HG03575 (cell line): ENCODE results near the gene VKORC1L1.
A peak's percentile ranks its signal among the peaks of the same experiment; 100 is the strongest.
"Not testable (repeated sequence)": the region's sequence is repeated elsewhere in the genome, so short reads cannot be mapped to it uniquely, and the experiment has no call there.

Source experiments
- ATAC-seq: cut with Tn5 transposase; IDR thresholded peaks from one replicate; pipeline ENCODE4 v1.9.1; 2021; ENCODE audit not compliant: unreplicated experiment, insufficient number of reproducible peaks, low FRiP score; ENCODE audit errors: extremely low read depth

VKORC1L1 gene

DNA sequence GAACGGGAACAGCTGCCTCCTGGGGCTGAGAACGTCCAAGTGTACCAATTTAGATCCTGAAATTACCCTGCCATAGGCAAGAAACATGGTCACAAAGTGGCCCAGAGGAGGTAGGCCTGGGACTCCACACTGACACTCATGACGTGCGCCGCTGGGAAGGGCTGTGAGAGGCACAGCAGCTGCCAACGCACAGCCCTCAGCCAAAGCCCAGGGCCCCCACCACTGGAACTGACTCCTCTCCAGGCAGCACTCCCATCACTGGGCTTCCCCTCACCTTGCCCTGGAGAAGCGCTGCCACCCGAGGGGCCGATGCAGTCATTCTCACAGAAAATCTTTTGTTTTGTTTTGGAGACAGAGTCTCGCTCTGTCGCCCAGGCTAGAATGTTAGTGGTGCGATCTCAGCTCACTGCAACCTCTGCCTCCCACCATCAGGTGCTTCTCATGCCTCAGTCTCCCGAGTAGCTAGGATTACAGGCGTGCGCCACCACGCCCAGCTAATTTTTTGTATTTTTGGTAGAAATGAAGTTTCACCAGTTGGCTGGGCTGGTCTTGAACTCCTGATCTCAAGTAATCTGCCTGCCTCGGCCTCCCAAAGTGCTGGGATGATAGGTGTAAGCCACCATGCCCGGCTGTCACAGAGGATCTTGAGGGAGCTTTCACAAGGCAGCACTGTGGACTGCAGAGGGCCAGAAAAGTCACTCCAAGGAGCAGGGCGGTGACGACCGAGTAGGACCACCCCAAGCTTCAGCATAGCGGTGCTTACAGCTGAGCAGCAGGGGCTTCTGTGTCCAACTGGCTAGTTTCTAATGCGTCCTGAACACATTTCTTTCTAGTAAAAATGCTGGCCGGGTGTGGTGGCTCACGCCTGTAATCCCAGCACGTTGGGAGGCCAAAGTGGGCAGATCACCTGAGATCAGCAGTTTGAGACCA lies 95.6 kb downstream of the VKORC1L1 start:
- no peak for ATAC-seq

GRCh38 chr7:65971021-65971420 lies 98.1 kb downstream of the VKORC1L1 start:
- ATAC-seq, result no peak

DNA sequence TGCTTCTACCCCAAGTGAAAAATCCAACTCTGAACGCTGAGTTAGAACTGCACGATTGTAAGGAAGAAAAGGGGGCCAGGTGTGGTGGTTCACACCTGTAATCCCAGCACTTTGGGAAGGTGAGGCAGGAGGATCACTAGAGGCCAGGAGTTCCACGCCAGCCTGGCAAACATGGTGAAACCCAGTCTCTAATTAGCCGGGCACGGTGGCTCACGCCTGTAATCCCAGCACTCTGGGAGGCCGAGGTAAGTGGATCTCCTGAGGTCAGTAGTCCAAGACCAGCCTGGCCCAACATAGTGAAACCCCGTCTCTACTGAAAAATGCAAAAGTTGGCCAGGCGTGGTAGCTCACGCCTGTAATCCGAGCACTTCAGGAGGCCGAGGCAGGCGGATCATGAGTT lies 100.1 kb downstream of the VKORC1L1 start:
- no peak for ATAC-seq

GRCh38 chr7:65974191-65974801 lies 101.4 kb downstream of the VKORC1L1 start:
- ATAC-seq, result no peak

- no peak for ATAC-seq
Measured at GRCh38 chr7:65974876-65975275, 102.0 kb downstream of the VKORC1L1 start.

- no peak for ATAC-seq
Measured at GRCh38 chr7:65975814-65976445, 103.1 kb downstream of the VKORC1L1 start.

DNA sequence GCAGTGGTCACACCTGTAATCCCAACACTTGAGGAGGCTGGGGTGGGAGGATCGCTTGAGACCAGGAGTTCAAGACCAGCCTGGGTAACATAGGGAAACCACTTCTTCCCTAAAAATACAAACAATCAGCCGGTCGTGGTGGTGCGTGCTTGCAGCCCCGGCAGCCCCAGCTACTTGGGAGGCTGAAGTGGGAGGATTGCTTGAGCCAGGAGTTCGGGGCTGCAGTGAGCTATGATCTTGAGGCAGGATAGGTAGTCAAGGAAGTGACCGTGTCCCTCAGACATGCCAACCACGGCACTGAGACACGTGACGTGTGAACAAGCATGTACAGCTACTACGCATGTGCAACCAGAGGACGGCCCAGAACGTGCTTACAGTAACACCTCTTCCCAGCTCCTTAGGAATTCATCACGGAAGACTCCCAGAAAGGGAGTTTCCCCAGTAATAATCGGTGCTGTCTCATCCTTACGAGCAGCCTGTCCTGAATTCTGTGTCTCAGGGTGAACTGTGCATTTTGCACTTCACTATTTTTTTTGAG lies 103.9 kb downstream of the VKORC1L1 start:
- ATAC-seq, result no peak

DNA sequence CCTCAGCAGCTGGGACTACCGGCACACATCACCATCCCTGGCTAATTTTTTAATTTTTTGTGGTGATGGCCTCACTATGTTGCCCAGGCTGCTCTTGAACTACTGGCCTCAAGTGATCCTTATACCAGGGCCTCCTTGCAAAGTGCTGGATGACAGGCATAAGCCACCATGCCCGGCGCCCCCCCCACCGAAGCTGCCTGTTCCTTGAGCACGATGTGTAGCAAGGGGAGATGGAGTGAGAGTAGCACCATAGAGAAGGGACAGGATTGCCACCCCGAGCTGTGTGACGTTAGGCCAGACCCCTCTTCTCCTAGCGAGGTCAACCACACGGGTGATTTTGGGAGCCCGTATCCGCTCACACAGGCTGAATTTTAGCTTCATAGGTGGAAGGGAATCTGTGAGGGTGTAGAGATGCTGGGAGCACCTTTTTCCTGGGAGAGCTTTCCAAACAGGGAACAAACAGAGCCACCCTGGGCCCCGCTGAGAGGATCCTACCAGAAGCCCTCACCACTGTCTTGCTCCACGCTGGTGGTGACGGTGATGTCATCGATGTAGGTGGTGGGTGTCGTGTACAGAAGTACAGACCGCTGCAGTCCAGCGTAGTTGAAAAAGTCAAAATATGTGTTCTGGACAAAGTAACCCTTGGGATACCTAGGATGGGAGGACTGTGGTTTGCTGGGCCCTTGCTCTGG lies 106.2 kb downstream of the VKORC1L1 start:
- no peak for ATAC-seq

- no peak for ATAC-seq
Measured at GRCh38 chr7:65979583-65980477, 107.0 kb downstream of the VKORC1L1 start.

DNA sequence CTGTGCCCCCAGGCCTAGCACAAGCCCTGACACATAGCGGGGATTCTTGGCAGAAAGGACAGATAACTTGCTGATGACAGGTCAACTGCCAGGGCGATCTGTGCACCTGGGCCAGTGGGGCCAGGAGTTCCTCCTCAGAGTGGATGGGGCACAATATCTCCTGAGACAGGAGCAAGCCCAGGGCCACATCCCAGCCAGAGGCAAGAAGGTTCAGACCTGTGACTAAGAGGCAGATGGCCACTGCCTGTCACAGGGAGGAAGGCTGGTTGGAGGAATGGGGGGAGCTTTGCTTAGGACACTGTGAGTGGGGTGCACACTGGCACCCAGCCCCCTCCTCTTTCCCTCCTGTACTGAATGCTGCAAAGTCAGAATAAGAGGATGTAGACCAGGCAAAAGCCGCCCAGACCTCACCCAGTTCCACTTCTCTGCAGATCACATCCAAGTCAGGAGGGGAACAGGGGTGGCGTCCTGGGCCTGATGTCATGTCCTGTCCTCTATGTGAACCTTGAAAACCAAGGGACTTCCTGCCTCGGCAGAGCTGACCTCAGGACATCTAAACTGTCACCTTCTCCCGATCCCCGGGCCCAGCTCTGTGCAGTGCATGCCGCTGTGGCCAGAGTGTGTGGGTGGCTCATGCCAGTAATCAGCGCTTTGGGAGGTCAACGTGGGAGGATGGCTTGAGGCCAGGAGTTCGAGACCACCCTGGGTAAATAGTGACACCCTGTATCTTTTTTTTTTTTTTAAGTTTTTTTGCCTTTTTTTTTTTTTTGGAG lies 107.8 kb downstream of the VKORC1L1 start:
- ATAC-seq, result peak; percentile 81

DNA sequence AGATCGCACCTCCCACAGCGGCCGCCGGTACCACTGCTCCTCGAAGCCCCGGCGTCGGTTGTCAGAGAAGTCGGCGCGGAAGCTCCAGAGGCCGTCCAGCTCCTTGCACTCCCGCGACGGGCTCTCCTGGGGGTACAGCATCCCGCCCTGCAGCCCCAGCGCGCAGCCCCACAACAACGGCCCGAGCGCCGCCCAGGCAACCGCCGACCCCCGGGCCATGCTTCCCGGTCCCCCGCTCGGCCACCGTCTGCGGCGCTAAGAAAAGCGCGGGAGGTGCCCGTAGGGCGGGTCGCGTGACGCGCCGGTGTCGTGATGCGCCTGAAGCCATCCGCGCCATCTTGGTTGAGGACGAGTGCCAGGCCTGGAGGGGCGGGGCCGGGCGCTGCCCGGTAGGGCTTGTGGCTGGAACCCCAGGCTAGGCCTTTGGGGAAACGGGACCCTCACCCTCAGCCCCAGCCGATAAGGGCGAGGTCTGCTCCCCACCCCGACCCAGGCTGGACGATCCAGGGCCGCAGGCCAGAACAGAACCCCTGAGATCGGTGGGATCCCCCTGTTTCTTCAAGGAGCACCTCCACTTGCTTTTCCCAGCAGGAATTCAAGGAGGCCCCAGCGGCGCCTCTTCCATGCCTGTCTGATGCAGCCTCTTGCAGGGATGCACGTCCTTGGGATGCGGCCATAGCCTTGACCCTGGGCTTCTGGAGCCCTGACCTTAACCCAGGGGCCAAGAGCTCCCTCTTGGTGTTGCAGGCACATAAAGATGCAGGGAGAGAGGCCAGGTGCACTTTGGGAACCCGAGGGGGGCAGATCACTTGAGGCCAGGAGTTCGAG lies 109.3 kb downstream of the VKORC1L1 start, which contains the start of gene GUSB:
TSS of gene GUSB (minus strand) at position 249 of the 828 bp plus-strand sequence. CDS start at position 219, 30 bp downstream.
- ATAC-seq, result no peak

- no peak for ATAC-seq
Measured at GRCh38 chr7:65983965-65984658, 111.2 kb downstream of the VKORC1L1 start.

DNA sequence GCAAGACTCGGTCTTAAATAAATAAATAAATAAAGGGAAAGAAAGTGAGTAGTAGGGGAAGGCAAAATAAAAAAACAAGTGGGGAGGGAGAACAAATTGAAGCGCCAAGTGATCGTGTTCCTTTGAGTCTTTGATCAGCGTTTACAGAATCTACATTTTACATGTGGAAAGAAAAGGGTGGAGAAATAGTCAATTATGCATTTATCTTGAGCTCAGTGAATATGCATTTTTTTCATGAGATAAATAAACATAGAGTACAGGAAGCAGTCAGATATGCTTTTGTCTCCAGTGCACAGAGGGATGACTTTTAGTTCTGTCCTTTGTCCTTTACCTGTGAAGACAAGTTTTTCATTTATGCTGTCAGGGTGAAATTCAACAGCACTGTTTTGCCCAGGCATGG lies 115.2 kb downstream of the VKORC1L1 start:
- no peak for ATAC-seq

GRCh38 chr7:65988503-65988902 lies 115.6 kb downstream of the VKORC1L1 start:
- ATAC-seq, result not testable (repeated sequence)

GRCh38 chr7:65989694-65990080 lies 116.8 kb downstream of the VKORC1L1 start:
- ATAC-seq, result no peak

DNA sequence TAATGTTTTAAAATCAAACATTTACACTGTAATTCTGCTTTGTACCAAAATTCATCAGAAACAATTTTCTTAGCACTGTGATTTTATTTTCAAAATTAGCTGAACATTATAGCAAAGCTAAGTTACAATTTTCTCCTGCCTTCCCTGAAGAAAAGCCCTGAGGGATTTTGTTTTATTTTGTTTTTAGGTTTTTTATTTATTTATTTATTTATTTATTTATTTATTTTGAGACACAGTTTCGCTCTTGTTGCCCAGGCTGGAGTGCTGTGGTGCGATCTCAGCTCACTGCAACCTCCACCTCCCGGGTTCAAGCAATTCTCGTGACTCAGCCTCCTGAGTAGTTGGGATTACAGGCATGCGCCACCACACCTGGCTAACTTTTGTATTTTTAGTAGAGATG lies 119.0 kb downstream of the VKORC1L1 start:
- not testable (repeated sequence) for ATAC-seq
